ENCODE data around the gene TBC1D21.

TBC1D21 gene

DNA sequence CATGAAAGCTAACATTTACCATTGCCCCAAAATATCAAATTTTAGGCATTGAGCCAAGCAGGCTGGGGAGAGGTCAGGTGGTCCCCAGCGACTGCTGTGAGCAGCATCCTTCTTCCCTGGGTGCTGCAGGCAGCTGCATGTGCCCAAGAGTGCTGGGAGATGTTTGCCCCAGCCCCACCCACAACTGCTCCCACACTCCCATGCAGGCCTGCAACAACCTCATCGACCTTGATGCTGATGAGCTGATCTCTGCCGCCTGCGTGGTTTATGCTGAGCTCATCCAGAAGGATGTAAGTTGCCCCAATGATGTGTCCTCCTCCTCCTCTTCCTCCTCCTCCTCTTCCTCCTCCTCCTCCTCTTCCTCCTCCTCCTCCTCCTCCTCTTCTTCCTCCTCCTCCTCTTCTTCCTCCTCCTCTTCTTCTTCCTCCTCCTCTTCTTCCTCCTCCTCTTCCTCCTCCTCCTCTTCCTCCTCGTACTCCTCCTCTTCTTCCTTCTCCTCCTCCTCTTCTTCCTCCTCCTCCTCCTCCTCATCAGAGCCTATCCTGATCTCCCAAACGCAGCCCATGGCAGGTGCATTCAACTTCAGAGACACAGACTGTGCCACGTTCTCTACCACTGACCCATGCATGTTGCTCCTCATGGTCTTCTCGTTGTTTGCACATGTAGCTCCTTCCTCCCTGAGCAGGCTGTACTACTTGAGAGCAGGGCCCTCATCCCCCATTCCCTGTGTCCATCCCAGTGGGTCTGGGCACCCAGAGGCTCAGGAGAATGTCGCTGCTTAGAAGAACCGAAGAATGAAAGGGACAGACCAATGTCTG is 15.1 kb downstream of the TBC1D21 start:
- no peak for DNase-seq (ENCODE audit: low spot score)

DNA sequence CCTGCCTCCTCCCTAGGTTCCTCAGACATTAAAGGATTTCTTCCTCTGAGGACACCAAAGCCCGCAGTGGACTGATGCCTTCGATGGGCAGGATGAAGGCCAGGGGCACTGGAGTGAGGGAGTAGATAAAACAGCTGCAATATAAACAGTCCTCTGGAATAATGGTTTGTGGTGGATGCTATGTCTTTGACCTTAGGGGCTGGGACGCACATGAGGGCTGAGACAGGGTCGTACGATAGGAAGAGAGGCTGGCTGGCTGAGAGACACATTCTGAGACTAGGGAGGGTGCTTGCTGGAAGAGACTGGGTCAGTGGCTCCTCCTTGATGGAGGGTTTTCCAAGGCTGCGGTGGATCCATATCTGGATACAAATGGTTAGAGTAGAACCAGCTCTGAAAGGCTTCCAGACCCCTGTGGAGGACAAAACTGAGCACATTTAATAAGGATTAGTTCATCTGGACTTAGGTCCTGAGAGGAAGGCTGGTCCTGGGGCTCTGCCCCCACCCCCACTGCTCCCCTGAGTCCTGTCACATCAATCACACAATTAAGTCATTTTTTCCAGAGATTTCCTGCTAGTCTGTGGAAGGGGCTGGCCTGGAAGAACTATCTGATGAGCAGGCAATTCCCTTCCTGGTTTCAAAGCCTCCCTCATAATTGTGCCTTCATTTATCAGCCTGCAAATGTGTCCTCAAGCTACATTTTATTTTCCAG is 15.8 kb downstream of the TBC1D21 start:
- no peak for DNase-seq (ENCODE audit: low spot score)

DNA sequence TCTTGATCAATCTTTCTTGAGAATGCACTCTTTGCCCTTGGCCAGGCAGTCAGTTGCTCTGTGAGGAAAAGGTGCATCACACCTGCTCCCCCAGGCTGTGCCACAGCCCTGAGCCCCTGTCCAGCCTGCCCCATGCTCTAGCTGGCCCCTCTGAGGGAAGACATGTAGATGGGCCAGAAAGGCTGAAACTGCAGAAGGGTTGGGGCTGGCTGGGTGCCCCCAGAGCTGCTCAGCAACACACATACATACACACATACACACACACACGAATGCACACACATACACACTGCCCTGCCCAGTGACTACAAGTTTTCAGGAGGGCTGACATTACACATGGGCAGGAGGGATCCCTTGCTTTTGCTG is 16.4 kb downstream of the TBC1D21 start:
- no peak for DNase-seq (ENCODE audit: low spot score)

DNA sequence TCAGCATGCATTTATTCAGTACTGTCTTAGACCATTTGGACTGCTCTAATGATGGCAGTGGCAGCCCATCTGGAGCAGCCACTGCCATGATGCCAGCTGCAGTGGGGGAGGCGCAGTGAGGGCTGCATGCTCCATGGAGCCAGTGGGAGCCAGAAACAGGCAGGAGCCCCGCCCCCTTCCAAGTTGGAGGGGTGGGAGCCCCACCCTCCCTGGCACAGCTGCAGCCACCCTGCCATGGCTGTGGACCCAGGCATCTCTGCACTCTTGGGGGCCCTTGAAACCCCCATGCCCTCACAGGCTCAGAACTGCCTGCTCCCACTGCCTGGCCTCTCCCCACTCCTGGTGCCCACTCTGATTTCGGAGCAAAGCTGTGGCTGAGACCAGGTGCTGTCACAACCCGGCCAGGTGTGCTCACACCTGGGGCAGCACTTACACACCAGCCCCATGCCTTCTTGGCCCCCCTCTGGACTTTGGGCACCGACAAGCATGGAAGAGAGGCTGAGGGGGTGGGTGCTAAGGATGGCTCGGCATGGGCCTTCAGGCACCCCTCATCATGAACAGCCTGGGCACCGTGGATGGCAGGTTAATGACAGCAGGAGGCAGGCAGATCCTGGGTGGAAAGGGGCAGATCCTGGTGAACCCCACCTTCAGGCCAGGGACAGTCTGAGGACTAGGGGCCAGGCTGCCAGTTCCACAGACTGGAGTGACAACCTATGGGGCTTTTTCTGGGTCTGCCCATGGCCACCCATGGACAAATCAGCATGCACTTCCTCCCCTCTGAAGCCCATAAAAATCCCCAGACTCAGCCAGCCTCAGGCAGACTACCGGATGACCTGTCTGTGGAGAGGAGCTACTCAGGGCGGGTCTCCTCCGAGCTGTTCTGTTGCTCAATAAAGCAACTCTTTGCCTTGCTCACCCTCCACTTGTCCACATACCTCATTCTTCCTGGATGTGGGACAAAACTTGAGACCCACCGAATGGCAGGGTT is 18.3 kb downstream of the TBC1D21 start:
- no peak for DNase-seq (ENCODE audit: low spot score)

GRCh38 chr15:73892446-73893226 is 19.3 kb downstream of the TBC1D21 start:
- no peak for DNase-seq (ENCODE audit: low spot score)

GRCh38 chr15:73894133-73894814 is 20.9 kb downstream of the TBC1D21 start:
- no peak for DNase-seq (ENCODE audit: low spot score)

- no peak for DNase-seq (ENCODE audit: low spot score)
These were observed 24.3 kb downstream of the TBC1D21 start for GRCh38 chr15:73897441-73898261.

GRCh38 chr15:73899197-73900094 is 26.1 kb downstream of the TBC1D21 start:
- no peak for DNase-seq (ENCODE audit: low spot score)

DNA sequence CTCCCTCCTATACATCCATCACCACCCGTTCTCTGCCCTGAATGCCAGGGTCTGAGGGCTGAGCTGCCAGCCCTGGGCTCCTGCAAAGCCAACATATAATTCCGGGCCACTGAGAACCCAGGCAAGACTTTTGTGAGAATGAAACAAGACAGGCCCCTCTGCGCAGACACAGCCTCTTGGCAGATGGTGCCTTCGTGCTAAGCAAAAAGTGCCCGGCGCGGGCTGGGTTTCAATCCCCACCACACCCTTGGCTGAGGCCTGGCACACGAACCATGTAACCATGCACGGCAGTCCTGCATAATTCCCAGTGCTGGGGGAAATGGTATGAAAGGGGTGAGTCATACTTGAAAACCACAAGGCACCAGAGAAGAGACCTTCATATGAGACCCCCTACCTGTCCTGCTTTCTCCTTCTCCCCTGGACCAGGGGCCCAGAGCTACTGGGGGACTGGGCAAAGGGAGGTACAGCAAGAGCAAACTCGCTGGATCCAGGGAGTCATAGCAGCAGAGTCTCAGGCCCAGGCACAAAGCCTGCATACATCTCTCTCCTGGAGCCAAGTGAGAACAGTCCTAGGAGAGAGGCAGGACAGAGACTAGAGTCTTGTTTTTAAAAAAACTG is 26.8 kb downstream of the TBC1D21 start:
- no peak for DNase-seq (ENCODE audit: low spot score)

DNA sequence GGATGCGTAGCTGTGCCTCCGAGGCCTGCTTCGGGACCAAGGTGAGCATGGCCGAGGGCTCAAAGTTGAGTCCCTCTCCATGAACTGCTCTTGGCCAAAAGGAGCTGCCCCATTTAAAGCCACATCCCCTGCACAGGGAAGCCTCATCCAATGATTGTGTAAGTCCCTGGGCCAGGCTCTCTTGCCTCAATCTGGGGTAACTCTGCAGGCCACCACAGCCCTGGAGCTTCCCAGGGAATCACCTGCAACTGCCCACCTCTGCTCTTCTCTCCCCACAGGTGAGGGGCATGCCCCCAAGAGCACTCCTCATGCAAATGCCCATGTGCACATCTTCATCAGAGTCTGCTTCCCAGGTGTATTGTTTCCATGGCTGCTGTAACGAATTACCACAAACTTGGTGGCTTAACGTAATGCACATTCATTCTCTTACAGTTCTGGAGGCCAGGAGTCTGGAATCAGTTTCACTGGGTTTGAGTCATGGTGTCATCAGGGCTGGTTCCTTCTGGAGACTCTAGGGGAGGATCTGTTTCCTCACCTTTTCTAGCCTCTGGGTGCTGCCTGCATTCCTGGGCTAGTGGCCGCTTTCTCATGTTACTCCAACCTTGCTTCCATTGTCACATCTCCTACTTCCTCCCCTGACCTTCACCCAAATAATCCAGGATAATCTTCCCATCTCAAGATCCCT is 27.9 kb downstream of the TBC1D21 start:
- DNase-seq (ENCODE audit: low spot score), result no peak

DNA sequence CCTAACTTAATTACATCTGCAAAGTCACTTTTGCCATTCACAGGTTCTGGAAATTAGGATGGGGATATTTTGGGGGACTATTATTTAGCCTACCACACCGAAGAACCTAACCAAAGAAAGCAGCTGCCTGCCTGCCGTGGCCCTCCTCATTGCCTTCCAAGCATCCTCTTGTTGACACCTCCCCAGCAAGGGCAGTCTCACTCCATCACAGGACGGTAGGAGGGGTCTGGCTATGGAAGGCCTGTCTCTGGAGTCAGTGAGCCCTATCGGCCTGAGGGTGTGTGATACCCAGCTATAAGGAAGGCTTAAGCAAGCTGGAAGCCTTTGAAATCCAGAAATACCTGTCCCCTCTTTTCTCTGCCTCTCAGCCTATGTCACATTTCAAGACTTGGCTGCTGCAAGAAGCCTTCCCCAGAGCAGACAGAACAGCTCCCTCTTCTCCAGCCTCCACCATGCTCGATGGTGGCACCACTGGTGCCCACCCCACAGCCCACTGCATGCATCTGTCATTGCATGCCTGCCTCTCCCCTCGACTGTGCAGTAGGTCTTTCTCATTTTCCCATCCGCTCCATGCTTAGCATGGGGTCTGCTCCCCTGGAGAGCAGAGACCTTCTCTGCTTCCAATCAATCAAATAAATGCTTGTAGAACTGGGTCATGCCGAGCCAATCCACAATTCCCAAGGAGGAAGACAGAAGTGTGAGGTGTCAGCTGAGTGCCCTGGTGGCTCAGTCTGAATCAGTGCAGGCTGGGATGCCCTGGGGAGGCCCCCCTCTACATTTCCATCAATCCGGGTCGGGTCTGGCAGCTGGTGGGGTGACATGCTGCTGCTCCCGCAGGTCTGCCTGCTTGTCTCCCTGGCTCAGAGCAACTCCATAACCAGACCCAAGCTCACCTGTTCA is 29.0 kb downstream of the TBC1D21 start:
- no peak for DNase-seq (ENCODE audit: low spot score)

DNA sequence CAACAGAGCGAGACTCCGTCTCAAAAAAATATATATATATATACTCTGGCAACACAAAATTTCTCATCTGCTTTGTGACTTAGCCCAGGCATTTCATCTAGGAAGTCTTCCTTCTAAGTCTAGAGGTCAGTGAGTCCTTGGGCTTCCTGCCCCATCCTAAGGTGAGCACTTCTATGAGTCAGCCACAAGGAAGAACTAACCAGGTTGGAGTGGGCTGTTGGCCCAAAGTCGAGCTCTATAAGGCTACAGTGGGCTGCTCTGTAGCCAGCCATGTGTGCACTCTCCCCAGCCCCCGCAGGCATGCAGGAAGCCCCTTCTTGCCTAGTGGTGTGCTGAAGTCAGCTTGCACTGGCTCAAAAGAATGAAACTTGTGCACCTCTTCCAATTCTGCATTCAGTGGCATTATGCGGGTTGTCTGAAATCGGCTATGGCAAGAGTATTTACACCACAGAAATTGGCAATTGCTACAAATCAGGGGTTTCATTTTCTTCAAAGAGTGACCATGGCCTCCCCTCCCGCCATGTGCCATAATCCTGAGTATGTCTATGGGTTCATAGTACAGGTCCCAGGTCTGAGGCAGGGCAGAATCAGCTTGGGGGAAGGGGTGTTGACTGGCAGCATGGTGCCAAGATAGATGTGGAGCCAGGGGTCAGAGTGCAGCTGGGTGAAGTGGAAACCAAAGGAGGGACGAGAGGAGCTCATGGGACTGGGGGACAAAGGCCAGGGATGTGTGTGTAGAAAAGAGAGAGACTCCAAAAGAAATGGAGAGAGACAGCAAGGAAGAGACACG is 30.9 kb downstream of the TBC1D21 start:
- no peak for DNase-seq (ENCODE audit: low spot score)

GRCh38 chr15:73905225-73905827 is 32.0 kb downstream of the TBC1D21 start:
- DNase-seq (ENCODE audit: low spot score), result no peak

- no peak for DNase-seq (ENCODE audit: low spot score)
These were observed 33.1 kb downstream of the TBC1D21 start for GRCh38 chr15:73906346-73907034.

GRCh38 chr15:73907035-73907408 is 33.7 kb downstream of the TBC1D21 start:
- no peak for DNase-seq (ENCODE audit: low spot score)

Measured in pons (tissue), 1 donor.